ENCODE measurements around the gene ARAP1.

Gene ARAP1

GRCh38 chr11:72721689-72722049 lies 30.5 kb downstream of the ARAP1 start:
- peak; percentile 30 for DNase-seq

- no peak for DNase-seq
These were observed 30.9 kb downstream of the ARAP1 start for GRCh38 chr11:72721276-72721675.

DNA sequence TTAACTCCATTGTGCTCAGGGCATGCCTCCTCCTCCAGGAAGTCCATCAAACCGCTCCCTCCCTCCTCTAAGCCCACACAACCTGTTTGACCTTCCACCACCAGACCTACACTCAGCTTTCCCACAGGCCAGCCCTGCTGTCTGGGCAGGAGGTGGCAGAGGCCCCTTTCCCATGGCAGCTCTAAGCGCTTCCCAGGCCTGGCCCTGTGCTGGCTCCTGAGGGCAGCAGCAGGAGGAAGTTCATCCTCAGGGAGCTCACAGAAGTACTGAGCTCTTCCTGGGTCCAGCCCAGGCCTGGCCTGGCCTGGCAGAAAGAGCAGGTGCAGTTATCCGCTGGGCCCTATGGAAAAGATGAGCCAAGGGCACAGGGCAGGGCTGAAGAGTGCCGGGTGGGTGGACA lies 31.4 kb downstream of the ARAP1 start:
- DNase-seq, result no peak

DNA sequence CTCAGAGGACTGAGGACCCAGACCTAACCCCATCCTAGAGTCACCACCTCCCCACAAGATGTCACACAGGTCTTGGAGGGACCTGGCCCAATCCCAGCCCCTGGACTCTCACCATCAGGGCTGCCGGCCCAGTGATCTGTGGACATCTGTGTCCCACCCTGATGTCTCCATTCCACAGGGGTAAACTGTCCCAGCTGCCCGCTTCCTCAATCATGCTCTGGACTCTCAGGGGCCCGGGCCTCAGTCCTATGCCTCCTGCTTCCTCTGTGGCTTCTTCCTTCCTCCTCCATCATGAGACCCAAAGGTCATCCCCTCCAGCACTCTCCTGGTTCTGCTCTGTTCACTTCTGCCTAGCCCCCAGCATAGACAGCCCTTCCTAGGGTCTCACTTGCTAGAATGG lies 32.2 kb downstream of the ARAP1 start:
- DNase-seq, result no peak

DNA sequence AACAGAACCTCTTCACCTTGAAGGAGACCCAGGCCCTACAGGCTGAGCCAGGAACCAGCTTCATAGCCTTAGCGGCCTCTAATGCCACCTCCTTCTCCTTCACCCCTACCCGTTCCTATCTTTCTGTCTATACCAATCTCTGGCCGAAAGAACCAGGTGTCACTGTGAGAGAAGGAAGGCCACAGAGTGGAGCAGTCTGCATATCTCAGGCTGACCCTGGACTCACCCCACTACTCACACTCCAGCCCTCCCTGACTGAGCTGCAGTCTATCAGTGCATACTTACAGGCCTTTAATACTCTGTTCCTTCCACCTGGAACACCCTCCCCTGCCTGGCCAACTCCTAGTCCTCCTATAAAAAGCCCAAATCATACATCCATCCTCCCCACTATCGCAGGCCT lies 32.7 kb downstream of the ARAP1 start:
- no peak for DNase-seq

- DNase-seq, result no peak
These were observed 33.1 kb downstream of the ARAP1 start for GRCh38 chr11:72719144-72719543.

- DNase-seq, result no peak
These were observed 34.1 kb downstream of the ARAP1 start for GRCh38 chr11:72718101-72718501.

GRCh38 chr11:72716788-72717435 lies 35.3 kb downstream of the ARAP1 start:
- no peak for DNase-seq

GRCh38 chr11:72716290-72716689 lies 35.9 kb downstream of the ARAP1 start:
- no peak for DNase-seq

GRCh38 chr11:72712841-72713240 lies 39.4 kb downstream of the ARAP1 start:
- DNase-seq, result no peak

DNA sequence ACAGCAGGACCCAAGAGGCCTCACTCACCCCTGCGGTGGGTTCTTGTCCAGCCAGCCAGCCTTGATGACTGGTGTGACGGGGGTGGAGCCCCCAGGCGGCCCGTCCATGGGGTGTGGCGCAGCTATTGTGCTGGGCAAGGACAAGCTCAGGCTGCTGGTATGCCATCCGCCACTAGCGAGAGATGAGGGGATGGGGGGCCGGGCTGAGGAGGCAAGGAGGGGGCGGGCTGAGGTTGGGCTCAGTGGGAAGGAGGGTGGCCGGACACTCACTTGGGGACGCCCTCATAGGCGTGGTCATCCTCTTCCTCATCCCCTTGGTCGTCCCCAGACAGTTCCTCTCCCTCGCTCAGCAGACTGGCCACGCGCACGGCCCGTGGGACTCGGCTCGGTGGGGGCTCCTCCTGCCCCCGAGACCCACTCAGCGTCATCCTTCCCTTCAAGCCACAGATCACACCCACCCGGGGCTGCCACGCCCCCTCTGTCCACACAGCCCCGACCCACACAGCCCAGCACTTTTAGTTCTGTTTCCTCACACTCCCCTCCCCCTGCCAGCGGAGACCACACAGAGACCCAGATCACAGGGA lies 39.9 kb downstream of the ARAP1 start:
- no peak for DNase-seq

DNA sequence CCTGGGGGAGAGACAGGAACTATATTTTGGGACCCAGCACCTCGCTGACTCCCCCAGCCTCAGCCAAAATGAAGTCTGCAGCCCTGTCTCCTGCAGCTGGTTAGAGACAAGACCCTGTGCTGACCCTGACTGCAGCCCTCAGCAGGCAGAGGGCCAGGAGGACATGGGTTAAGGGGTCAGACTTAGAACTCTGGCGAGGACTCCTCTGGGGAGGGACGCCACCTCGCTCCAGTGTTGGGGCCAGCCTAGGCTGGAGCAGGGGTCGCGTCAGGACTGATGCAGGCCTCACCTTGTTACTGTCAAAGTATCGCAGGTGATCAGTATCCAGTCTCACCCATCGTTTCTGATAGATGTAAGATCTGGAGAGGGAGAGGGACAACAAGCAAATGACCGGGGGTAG lies 41.1 kb downstream of the ARAP1 start:
- DNase-seq, result no peak

DNA sequence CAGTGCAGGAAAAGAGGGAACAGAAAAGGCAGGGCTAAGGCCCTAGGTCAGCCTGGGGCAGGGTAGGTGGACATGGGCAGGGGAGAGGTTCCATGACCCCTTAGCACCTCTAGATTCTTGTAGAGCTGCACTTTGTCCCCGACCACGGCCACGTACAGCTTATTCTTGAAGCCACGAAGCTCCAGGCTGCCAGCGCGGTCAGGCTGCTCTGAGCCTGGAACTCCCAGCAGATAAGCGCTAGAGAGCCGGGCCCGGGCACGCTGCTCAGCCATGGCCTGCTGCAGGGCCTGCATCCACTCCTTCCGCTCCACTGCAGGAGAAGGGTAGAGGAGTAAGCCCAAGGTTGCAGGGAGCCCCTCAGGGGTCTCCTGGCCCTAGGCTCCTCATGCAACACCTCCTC lies 41.9 kb downstream of the ARAP1 start:
- DNase-seq, result no peak

- DNase-seq, result no peak
These were observed 42.5 kb downstream of the ARAP1 start for GRCh38 chr11:72709478-72710238.

GRCh38 chr11:72707032-72707431 lies 45.2 kb downstream of the ARAP1 start:
- no peak for DNase-seq

GRCh38 chr11:72706579-72706978 lies 45.6 kb downstream of the ARAP1 start:
- DNase-seq, result no peak

- no peak for DNase-seq
These were observed 46.5 kb downstream of the ARAP1 start for GRCh38 chr11:72705442-72706365.

DNA sequence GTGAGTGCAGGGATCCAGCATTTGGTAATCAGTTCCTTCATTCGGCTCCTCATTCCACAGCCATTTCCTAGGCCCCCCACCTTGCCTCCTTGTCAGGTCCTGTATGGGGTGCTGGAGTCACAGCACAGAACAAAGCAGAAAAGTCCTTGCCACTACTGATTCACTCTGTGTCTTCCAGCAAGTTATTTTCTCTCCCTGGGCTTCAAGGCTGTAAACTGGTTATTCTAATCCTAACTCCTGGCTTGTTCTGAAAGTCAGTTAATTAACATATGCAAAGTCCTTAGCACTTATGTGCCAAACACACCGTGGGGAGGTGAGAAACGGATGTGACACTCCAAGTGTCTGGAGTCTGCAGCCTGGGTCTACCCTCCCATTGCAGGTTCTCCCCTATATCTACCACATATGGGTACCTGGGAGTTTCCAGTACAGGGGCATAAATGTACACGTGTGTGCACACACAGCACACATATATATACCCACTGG lies 47.4 kb downstream of the ARAP1 start:
- DNase-seq, result no peak

- no peak for DNase-seq
These were observed 48.0 kb downstream of the ARAP1 start for GRCh38 chr11:72704028-72704782.

DNA sequence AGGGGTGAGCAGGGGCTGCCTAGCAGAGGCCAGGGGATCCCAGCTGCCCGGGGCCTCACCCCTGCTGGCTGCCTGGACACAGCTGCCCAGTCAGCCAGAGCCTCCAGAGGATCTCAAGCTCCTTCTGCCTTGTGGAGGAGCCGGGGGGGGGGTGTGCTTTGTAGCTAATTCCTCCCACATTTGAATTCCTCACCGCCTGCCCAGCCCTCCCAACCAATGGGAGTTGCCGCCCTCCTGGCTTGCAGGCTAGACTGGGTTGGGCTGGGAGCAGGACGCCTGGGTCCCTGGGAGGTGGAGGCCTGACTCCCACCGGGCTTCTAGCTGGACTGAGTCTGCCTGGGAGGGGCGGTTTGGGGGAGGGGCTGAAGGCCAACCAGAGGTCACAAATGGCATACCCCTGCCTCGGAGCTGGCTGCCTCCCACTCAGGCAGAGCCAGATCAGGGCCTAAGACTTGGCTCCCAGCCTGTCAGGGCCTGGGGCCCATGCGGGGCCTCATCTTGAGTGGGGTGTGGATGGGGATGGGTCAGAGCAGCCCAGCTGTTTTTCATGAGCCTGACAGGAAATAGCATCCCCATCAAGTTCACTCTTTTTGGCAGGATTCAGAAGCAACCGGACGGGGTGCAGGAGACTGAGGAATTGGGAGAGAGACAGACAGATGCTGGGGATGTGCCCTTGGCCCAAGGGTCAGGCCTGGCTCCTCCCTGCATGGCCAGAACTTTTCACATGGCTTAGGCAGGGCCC lies 48.8 kb downstream of the ARAP1 start:
- DNase-seq, result no peak

DNA sequence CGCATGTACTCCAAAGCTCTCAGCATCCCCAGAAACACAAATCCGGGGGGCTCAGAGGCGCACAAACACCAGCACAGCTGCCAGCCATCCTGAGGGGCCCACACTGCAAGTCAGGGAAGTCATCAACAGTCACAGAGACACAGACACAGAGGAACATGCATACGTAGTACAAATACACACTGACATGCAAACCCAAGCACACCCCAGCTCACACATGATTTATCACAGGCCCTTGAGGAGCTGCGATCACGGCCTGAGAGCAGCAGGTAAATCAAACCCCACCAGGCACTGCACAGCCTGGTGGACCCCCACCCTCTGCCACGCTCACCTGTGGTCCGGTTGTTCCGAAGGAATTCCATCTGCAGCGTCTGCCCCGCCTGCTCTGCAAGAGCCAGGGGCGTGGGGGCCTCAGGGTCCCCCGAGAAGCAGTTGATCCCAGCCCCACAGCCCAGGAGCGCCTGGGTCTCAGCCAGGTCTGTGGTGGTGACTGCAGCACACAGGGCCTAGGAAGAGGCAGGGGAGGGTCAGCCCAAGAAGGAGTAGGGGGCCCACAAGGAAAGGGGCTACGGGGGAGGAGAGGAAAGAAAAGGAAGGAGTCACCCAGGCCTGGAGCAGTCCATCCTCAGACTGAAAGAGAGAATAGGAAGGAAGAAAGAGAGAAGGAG lies 49.5 kb downstream of the ARAP1 start:
- DNase-seq, result no peak
